DND-41 (cell line): ENCODE results near the gene TAS1R3.

Experiments
- ATAC-seq: fragments of 200-7000 bp; cut with Tn5 transposase; 3 replicates; pipeline ENCODE4 v1.9.1; 2021; ENCODE audit warnings: low read depth; ENCODE audit not compliant: insufficient read depth
- DNase-seq: peaks from one replicate; pipeline ENCODE4 v3.0.0-alpha.2; 2020
- H2AFZ ChIP-seq: 2 replicates; pipeline ENCODE4 v1.6.0; 2012; ENCODE audit warnings: low read depth, low read length
- H3K27ac ChIP-seq: 2 replicates; pipeline ENCODE4 v1.5.1; 2012; ENCODE audit warnings: low read length, inconsistent platforms
- H3K27me3 ChIP-seq: fragments of 200-600 bp; sonication (generic); 2 replicates; pipeline ENCODE4 v1.6.0; 2012; ENCODE audit warnings: low read length, mild to moderate bottlenecking, inconsistent platforms; ENCODE audit not compliant: insufficient read depth, poor library complexity
- H3K36me3 ChIP-seq: 2 replicates; pipeline ENCODE4 v1.5.1; 2012; ENCODE audit warnings: low read length, inconsistent platforms; ENCODE audit not compliant: insufficient read depth
- H3K4me1 ChIP-seq: 2 replicates; pipeline ENCODE4 v1.5.1; 2012; ENCODE audit warnings: mild to moderate bottlenecking, low read length; ENCODE audit not compliant: insufficient read depth
- H3K4me2 ChIP-seq: 2 replicates; pipeline ENCODE4 v1.6.0; 2012; ENCODE audit warnings: mild to moderate bottlenecking, moderate library complexity, low read length, inconsistent platforms; ENCODE audit not compliant: insufficient read depth
- H3K4me3 ChIP-seq, 2 experiments: fragments of 200-600 bp in 1 of 2; shearing (Covaris generic) in 1 of 2; 2 replicates each; pipeline ENCODE4 v1.5.1; 2012 to 2016; ENCODE audit warnings: inconsistent platforms in 2 of 2, low read length in 2 of 2, mild to moderate bottlenecking in 2 of 2, low read depth in 1 of 2, moderate library complexity in 1 of 2
- H3K79me2 ChIP-seq: 2 replicates; pipeline ENCODE4 v1.6.0; 2012; ENCODE audit warnings: low read length, inconsistent platforms; ENCODE audit not compliant: insufficient read depth
- H3K9ac ChIP-seq: 2 replicates; pipeline ENCODE4 v1.6.0; 2012; ENCODE audit warnings: low read depth, mild to moderate bottlenecking, inconsistent platforms, low read length, moderate library complexity
- H3K9me3 ChIP-seq: 2 replicates; pipeline ENCODE4 v1.5.1; 2012; ENCODE audit warnings: low read length, moderate library complexity, mild to moderate bottlenecking, inconsistent platforms; ENCODE audit not compliant: insufficient read depth, severe bottlenecking
- H4K20me1 ChIP-seq: 2 replicates; pipeline ENCODE4 v1.6.0; 2012; ENCODE audit warnings: low read length; ENCODE audit not compliant: insufficient read depth
- CTCF ChIP-seq: IDR thresholded peaks from 2 replicates; pipeline ENCODE4 v1.5.1; 2012; ENCODE audit warnings: borderline replicate concordance, low read length, moderate library complexity, mild to moderate bottlenecking; ENCODE audit not compliant: poor library complexity, severe bottlenecking; ENCODE audit errors: extremely low read depth
- EZH2 ChIP-seq: IDR thresholded peaks from 3 replicates; pipeline ENCODE4 v1.6.1; 2012; ENCODE audit warnings: borderline replicate concordance, low read depth, mild to moderate bottlenecking, moderate library complexity, low read length, inconsistent platforms; ENCODE audit not compliant: severe bottlenecking

The TAS1R3 gene

GRCh38 chr1:1332031-1332755, 1.1 kb downstream of the TAS1R3 start:
- no peak overlapping the region for H2AFZ ChIP-seq
- no peaks in the 10 kb centered on the region for H3K79me2 ChIP-seq
- no peak overlapping the region for H3K4me3 ChIP-seq
- no peaks in the 10 kb centered on the region for H3K27me3 ChIP-seq
- H3K4me2 ChIP-seq: no peak overlapping the region
- H3K36me3 ChIP-seq: peaks cover 16% of the 10 kb centered on the region
- TF ChIP-seq CTCF: no peak
- TF ChIP-seq EZH2: no peak
- no peak for ATAC-seq
- H4K20me1 ChIP-seq: peaks cover 62% of the 10 kb centered on the region
- no peak overlapping the region for H3K9ac ChIP-seq
- DNase-seq: no peak
- H3K9me3 ChIP-seq: no peaks in the 10 kb centered on the region
- H3K4me1 ChIP-seq: no peaks in the 10 kb centered on the region
- no peak overlapping the region for H3K27ac ChIP-seq

GRCh38 chr1:1332774-1333480, 1.8 kb downstream of the TAS1R3 start:
- peaks cover 13% of the 10 kb centered on the region; the same call in 1 of the 2 replicates for H3K36me3 ChIP-seq
- H3K4me1 ChIP-seq: no peaks in the 10 kb centered on the region
- TF ChIP-seq CTCF (no peak), EZH2 (no peak)
- H3K4me3 ChIP-seq: no peak overlapping the region
- no peaks in the 10 kb centered on the region for H3K27me3 ChIP-seq
- H4K20me1 ChIP-seq: peaks cover 64% of the 10 kb centered on the region
- no peak overlapping the region for H2AFZ ChIP-seq
- DNase-seq (no peak), ATAC-seq (no peak)
- H3K4me2 ChIP-seq: no peak overlapping the region
- no peaks in the 10 kb centered on the region for H3K9me3 ChIP-seq
- no peak overlapping the region for H3K27ac ChIP-seq
- no peaks in the 10 kb centered on the region for H3K79me2 ChIP-seq
- H3K9ac ChIP-seq: no peak overlapping the region

- Histone ChIP-seq H3K4me2 (no peak overlapping the region), H3K36me3 (peaks cover 12% of the 10 kb centered on the region), H3K27ac (no peak overlapping the region), H3K9me3 (no peaks in the 10 kb centered on the region), H3K4me3 (no peak overlapping the region), H3K79me2 (no peaks in the 10 kb centered on the region), H4K20me1 (peaks cover 63% of the 10 kb centered on the region), H3K27me3 (no peaks in the 10 kb centered on the region), H3K4me1 (no peaks in the 10 kb centered on the region), H2AFZ (no peak overlapping the region), H3K9ac (no peak overlapping the region)
- DNase-seq: no peak
- no peak for ATAC-seq
- TF ChIP-seq EZH2: no peak
- no peak for TF ChIP-seq CTCF
Observed at GRCh38 chr1:1333551-1334241, 2.6 kb downstream of the TAS1R3 start.
